Ovary (tissue), 3 donors: ENCODE measurements around the gene TSPO.

ENCODE experiments used
- EP300 ChIP-seq: sonication (generic); formaldehyde crosslinking; IDR thresholded peaks from one replicate; pipeline ENCODE4 v1.6.1; 2017; ENCODE audit warnings: antibody characterized with exemption
- POLR2A ChIP-seq: fragments of 450-650 bp; IDR thresholded peaks from one replicate; pipeline ENCODE4 v1.6.1; 2017; ENCODE audit warnings: antibody characterized with exemption, mild to moderate bottlenecking, moderate library complexity
- TF ChIP-seq, protein P1 (sequence below), 3 donors: fragments of 450-650 bp in 2 of 3; fragments of 200-600 bp in 1 of 3; IDR thresholded peaks; one replicate each; pipeline versions ENCODE4 v1.5.1 to v1.8.0; 2016 to 2022; ENCODE audit warnings: antibody characterized with exemption in 3 of 3, mild to moderate bottlenecking in 1 of 3
- donor health status: DM: no; HTN: no; CAD: no.

DNA sequence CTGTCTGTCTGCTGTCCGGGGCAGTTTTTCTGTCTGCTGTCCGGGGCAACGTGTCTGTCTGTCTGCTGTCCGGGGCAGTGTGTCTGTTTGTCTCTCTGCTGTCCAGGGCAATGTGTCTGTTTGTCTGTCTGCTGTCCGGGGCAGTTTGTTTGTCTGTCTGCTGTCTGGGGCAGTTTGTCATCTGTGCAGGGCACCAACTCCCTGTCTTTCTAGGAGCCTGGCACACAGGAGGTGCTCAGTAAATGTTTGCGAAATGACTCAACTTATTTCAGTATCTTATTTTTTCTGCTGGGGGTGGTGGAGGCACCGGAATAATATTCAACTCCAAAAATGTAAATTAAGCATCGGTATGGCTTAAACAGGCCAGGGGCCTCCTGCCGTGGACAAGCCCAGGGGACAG is 47.6 kb downstream of the TSPO start:
- TF ChIP-seq, protein P1, sequence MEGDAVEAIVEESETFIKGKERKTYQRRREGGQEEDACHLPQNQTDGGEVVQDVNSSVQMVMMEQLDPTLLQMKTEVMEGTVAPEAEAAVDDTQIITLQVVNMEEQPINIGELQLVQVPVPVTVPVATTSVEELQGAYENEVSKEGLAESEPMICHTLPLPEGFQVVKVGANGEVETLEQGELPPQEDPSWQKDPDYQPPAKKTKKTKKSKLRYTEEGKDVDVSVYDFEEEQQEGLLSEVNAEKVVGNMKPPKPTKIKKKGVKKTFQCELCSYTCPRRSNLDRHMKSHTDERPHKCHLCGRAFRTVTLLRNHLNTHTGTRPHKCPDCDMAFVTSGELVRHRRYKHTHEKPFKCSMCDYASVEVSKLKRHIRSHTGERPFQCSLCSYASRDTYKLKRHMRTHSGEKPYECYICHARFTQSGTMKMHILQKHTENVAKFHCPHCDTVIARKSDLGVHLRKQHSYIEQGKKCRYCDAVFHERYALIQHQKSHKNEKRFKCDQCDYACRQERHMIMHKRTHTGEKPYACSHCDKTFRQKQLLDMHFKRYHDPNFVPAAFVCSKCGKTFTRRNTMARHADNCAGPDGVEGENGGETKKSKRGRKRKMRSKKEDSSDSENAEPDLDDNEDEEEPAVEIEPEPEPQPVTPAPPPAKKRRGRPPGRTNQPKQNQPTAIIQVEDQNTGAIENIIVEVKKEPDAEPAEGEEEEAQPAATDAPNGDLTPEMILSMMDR (IDR thresholded peaks at IDR 0.05) = no peak
- TF ChIP-seq EP300 (no peak), POLR2A (no peak)
